Endodermal cell (in vitro differentiated cells): ENCODE data around the gene AHI1. TPM values are rescaled to one million over a fixed set of nuclear protein-coding genes. Genes with fewer than 3 reads are reported as not detected.
A peak's percentile ranks its signal among the peaks of the same experiment; 100 is the strongest.

ENCODE experiments used
- DNase-seq: peaks from one replicate; pipeline ENCODE4 v3.0.0-alpha.2; 2017
- H3K27ac ChIP-seq: 2 replicates; pipeline ENCODE4 v1.5.1; 2013; ENCODE audit warnings: mild to moderate bottlenecking, low read depth, low read length, moderate library complexity
- H3K27me3 ChIP-seq: 2 replicates; pipeline ENCODE4 v1.6.1; 2013; ENCODE audit warnings: mild to moderate bottlenecking, low read length, moderate library complexity; ENCODE audit not compliant: insufficient read depth, control insufficient read depth, poor library complexity, severe bottlenecking
- H3K36me3 ChIP-seq: 2 replicates; pipeline ENCODE4 v1.7.0; 2013; ENCODE audit warnings: mild to moderate bottlenecking, low read length, moderate library complexity; ENCODE audit not compliant: control insufficient read depth, insufficient read depth
- H3K4me1 ChIP-seq: one replicate; pipeline ENCODE4 v1.7.0; 2013; ENCODE audit warnings: low read length; ENCODE audit not compliant: control insufficient read depth, insufficient read depth
- H3K4me3 ChIP-seq: 2 replicates; pipeline ENCODE4 v1.5.1; 2013; ENCODE audit warnings: mild to moderate bottlenecking, low read length, moderate library complexity
- H3K9ac ChIP-seq: 2 replicates; pipeline ENCODE4 v1.6.1; 2013; ENCODE audit warnings: mild to moderate bottlenecking, low read length, moderate library complexity; ENCODE audit not compliant: poor library complexity, severe bottlenecking; ENCODE audit errors: extremely low read depth
- H3K9me3 ChIP-seq: 2 replicates; pipeline ENCODE4 v1.6.1; 2013; ENCODE audit warnings: mild to moderate bottlenecking, low read length, moderate library complexity; ENCODE audit not compliant: control insufficient read depth
- H3K27ac Mint-ChIP-seq: 2 replicates; pipeline ENCODE4 v1.8.0; 2020; ENCODE audit warnings: mixed read lengths
- H3K27me3 Mint-ChIP-seq: 2 replicates; pipeline ENCODE4 v1.8.0; 2021; ENCODE audit warnings: mild to moderate bottlenecking, mixed read lengths; ENCODE audit not compliant: insufficient read depth
- H3K36me3 Mint-ChIP-seq: 2 replicates; pipeline ENCODE4 v1.8.0; 2020; ENCODE audit warnings: low read depth, mixed read lengths
- H3K4me1 Mint-ChIP-seq: 2 replicates; pipeline ENCODE4 v1.8.0; 2020; ENCODE audit warnings: mixed read lengths
- H3K4me3 Mint-ChIP-seq: 2 replicates; pipeline ENCODE4 v1.8.0; 2020; ENCODE audit warnings: mild to moderate bottlenecking, moderate library complexity, mixed read lengths
- H3K9me3 Mint-ChIP-seq: 2 replicates; pipeline ENCODE4 v1.8.0; 2020; ENCODE audit warnings: mild to moderate bottlenecking, mixed read lengths
- CTCF ChIP-seq: fragments of 200-600 bp; sonication (generic); conservative IDR thresholded peaks from 2 replicates; pipeline ENCODE4 v1.5.0; 2021; ENCODE audit warnings: antibody characterized with exemption, mild to moderate bottlenecking
- WGBS, 2 experiments: methylation state at CpG; one replicate each; pipeline versions ENCODE4 v1.1.5 to v1.1.7; 2013; ENCODE audit warnings: missing lambda C conversion rate in 2 of 2, mixed read lengths in 1 of 2; ENCODE audit not compliant: insufficient coverage in 1 of 2, insufficient read length in 1 of 2; 5-methylcytosine and 5-hydroxymethylcytosine counted together
- total RNA-seq, 2 donors: library from RNA; stranded (reverse); fragmentation: NEBNext Ultra II Directional in 1 of 2; extraction: Animal tissue kit (Norgen Biotek cat#: 25700) in 1 of 2; gene quantifications; 2 replicates in 1 of 2; 3 replicates in 1 of 2; pipeline ENCODE4 v1.2.1, GENCODE V29; 2021

Gene AHI1
- total RNA-seq, 2 donors from 2014 or later, result 24.9 to 34.9 TPM

DNA sequence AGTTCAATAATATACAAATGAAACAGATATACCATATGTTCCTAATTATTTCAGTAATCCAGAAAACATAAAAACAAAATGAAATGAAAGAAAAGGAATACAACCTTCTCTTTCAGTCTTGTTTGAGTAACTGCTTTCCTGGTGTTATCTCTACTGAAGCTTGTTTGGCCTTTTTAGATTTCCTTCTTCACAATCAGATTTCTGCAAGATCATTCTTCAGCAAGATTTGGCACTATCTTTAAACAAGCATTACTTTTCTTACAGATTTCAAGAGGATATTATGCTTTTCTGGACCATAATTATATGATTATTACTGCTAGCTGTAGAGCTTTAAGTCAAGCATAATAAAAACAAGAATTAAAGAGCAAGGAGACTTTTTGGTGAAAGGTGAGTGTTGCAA, 196.2 kb downstream of the AHI1 start:
- H3K9me3 ChIP-seq, result no peaks in the 10 kb centered on the region
- H3K4me3 ChIP-seq, result no peak overlapping the region
- H3K27ac Mint-ChIP-seq, result no peak overlapping the region
- H3K9me3 Mint-ChIP-seq, result no peaks in the 10 kb centered on the region
- H3K4me1 Mint-ChIP-seq, result peaks cover 32% of the 10 kb centered on the region
- H3K4me3 Mint-ChIP-seq, result no peak overlapping the region
- no peak for DNase-seq
- TF ChIP-seq CTCF, result no peak
- H3K36me3 Mint-ChIP-seq, result peaks cover 3% of the 10 kb centered on the region
- H3K36me3 ChIP-seq, result no peaks in the 10 kb centered on the region
- H3K4me1 ChIP-seq, result no peaks in the 10 kb centered on the region
- no peaks in the 10 kb centered on the region for H3K27me3 ChIP-seq
- no peaks in the 10 kb centered on the region for H3K27me3 Mint-ChIP-seq
- H3K27ac ChIP-seq, result no peak overlapping the region
- H3K9ac ChIP-seq, result no peak overlapping the region

DNA sequence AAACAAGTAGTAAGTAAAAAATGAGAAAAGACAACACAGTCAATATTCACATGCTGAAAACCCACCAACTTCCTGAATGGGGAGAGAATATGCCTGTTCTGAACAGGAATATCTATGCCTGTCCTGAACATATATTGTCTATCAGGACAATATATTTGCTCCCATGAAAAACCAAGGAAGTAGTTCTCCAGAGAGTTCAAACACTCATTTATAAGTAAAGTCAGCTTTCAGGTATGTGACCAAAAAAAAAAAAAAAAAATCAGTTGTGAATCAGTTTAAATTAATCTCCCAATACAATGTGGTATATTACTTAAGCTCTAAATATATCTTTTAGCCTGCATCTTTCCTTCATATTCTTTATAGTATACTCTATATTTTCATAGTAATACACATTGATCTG, 197.0 kb downstream of the AHI1 start:
- TF ChIP-seq CTCF, result no peak
- Histone ChIP-seq H3K36me3 (no peaks in the 10 kb centered on the region), H3K27ac (no peak overlapping the region), H3K27me3 (no peaks in the 10 kb centered on the region), H3K9ac (no peak overlapping the region), H3K9me3 (no peaks in the 10 kb centered on the region), H3K4me3 (no peak overlapping the region), H3K4me1 (no peaks in the 10 kb centered on the region)
- peaks cover 6% of the 10 kb centered on the region for H3K36me3 Mint-ChIP-seq
- peaks cover 28% of the 10 kb centered on the region for H3K4me1 Mint-ChIP-seq
- H3K4me3 Mint-ChIP-seq, result no peak overlapping the region
- peak overlapping the region; percentile 11 for H3K27ac Mint-ChIP-seq
- H3K9me3 Mint-ChIP-seq, result peaks cover under 1% of the 10 kb centered on the region
- H3K27me3 Mint-ChIP-seq, result no peaks in the 10 kb centered on the region
- no peak for DNase-seq

- WGBS, 2 experiments, result 83 to 93% methylated on average over 2 of the region's 2 CpGs
- TF ChIP-seq CTCF, result no peak
- Histone ChIP-seq H3K27ac (no peak overlapping the region), H3K36me3 (no peaks in the 10 kb centered on the region), H3K27me3 (no peaks in the 10 kb centered on the region), H3K4me3 (no peak overlapping the region), H3K9me3 (peaks cover 6% of the 10 kb centered on the region), H3K9ac (no peak overlapping the region), H3K4me1 (no peaks in the 10 kb centered on the region)
- H3K27ac Mint-ChIP-seq, result no peak overlapping the region
- no peaks in the 10 kb centered on the region for H3K27me3 Mint-ChIP-seq
- peaks cover 4% of the 10 kb centered on the region for H3K9me3 Mint-ChIP-seq
- H3K4me1 Mint-ChIP-seq, result peaks cover 27% of the 10 kb centered on the region
- DNase-seq, result no peak
- no peak overlapping the region for H3K4me3 Mint-ChIP-seq
- peaks cover 10% of the 10 kb centered on the region for H3K36me3 Mint-ChIP-seq
Measured at GRCh38 chr6:135299256-135299655, 198.3 kb downstream of the AHI1 start.
